ENCODE results near the gene MCC. TPM values are rescaled to one million over a fixed set of nuclear protein-coding genes. Genes with fewer than 3 reads are reported as not detected.

The MCC gene
- total RNA-seq, 1 experiment from 2014 or later: 7.6 TPM

GRCh38 chr5:113257545-113257944 lies 230.7 kb downstream of the MCC start:
- Histone ChIP-seq H2AFZ (ENCODE audit: low read length) (no peak overlapping the region), H4K5ac (ENCODE audit: insufficient read length, low read depth, low read length) (no peak overlapping the region), H2AK5ac (ENCODE audit: insufficient read length, low read length) (no peak overlapping the region), H3K9ac (ENCODE audit: extremely low read depth, insufficient read length, low read length) (no peak overlapping the region), H3K27ac (ENCODE audit: insufficient read length, low read depth, low read length) (no peak overlapping the region), H2BK20ac (ENCODE audit: low read depth, low read length, poor library complexity, severe bottlenecking) (no peak overlapping the region), H3K79me1 (ENCODE audit: insufficient read depth, low read depth, low read length, poor library complexity, severe bottlenecking) (no peaks in the 10 kb centered on the region), H3K56ac (ENCODE audit: insufficient read length, low read depth, low read length) (no peak overlapping the region), H3K14ac (ENCODE audit: insufficient read depth, low read length) (no peak overlapping the region), H3T11ph (ENCODE audit: low read length) (no peak overlapping the region), H4K20me1 (ENCODE audit: control insufficient read depth, insufficient read depth, insufficient read length) (no peaks in the 10 kb centered on the region), H2BK12ac (ENCODE audit: insufficient read length, low read depth, low read length) (no peak overlapping the region), H3K4me1 (ENCODE audit: insufficient read depth, low read length) (no peaks in the 10 kb centered on the region), H3K9me3 (ENCODE audit: control insufficient read depth, low read depth, low read length) (no peaks in the 10 kb centered on the region), H4K91ac (ENCODE audit: insufficient read length, low read depth, low read length) (no peak overlapping the region), H2BK15ac (ENCODE audit: low read depth, low read length) (no peak overlapping the region), H3K18ac (ENCODE audit: insufficient read length, low read depth, low read length) (no peak overlapping the region), H4K8ac (replicated peaks; ENCODE audit: insufficient read length, low read depth, low read length) (no peak overlapping the region), H3K4ac (ENCODE audit: low read depth, low read length) (no peak overlapping the region), H3K23me2 (ENCODE audit: insufficient read length, low read depth, low read length, poor library complexity, severe bottlenecking) (no peaks in the 10 kb centered on the region), H2BK120ac (ENCODE audit: low read depth, low read length, poor library complexity, severe bottlenecking) (no peak overlapping the region), H3K27me3 (ENCODE audit: insufficient read depth, low read length) (no peaks in the 10 kb centered on the region), H3K79me2 (ENCODE audit: insufficient read depth, low read length) (0 out of 2 replicates have a peak, but pooled peaks cover 1% of the 10 kb centered on the region), H3K23ac (ENCODE audit: insufficient read length, low read depth, low read length) (no peak overlapping the region), H2BK5ac (ENCODE audit: insufficient read length, low read length) (no peak overlapping the region), H3K4me2 (ENCODE audit: insufficient read depth, insufficient read length, low read length) (no peak overlapping the region)
- Mint-ChIP-seq H3K27ac (no peak overlapping the region), H3K27me3 (ENCODE audit: low read depth) (no peaks in the 10 kb centered on the region; the same call in 1 of the 2 replicates), H3K4me3 (no peak overlapping the region), H3K9me3 (peaks cover 6 to 16% of the 10 kb centered on the region in 2 experiments; a peak in 4 of 5 replicates), H3K4me1 (peaks cover 0 to 6% of the 10 kb centered on the region in 2 experiments; a peak in 2 of 4 replicates), H3K36me3 (ENCODE audit: insufficient read depth in 1 of 3, low read depth in 3 of 3) (peaks cover 2 to 36% (median 33%) of the 10 kb centered on the region in 3 experiments; a peak in 5 of 7 replicates)
- TF ChIP-seq CTCF (conservative IDR thresholded peaks at IDR 0.05): no peak
- WGBS (ENCODE audit: extremely low coverage, insufficient read length, low lambda C conversion rate): no CpG with 5 or more reads among the region's 7 CpGs
- no peak for DNase-seq

All from H9 (cell line).